K562 (cell line): ENCODE data around the gene H3-3A. TPM values are rescaled to one million over a fixed set of nuclear protein-coding genes. Genes with fewer than 3 reads are reported as not detected.

ENCODE experiments used
- CSDE1 ChIP-seq, 2 experiments: fragments of 450-650 bp; IDR thresholded peaks; 2 replicates each; pipeline ENCODE4 v1.6.1; 2016; ENCODE audit warnings: mild to moderate bottlenecking in 1 of 2
- CXXC5 ChIP-seq: fragments of 250-450 bp; sonication (Bioruptor Pico); IDR thresholded peaks from 2 replicates; pipeline ENCODE4 v1.8.0; 2022; ENCODE audit warnings: inconsistent platforms, mild to moderate bottlenecking, moderate library complexity
- HSF4 ChIP-seq: fragments of 250-450 bp; sonication (Bioruptor Pico); IDR thresholded peaks from 2 replicates; pipeline ENCODE4 v2.1.2; 2022; ENCODE audit warnings: mild to moderate bottlenecking, moderate library complexity, borderline replicate concordance
- KDM2B ChIP-seq: fragments of 250-450 bp; sonication (Bioruptor Pico); IDR thresholded peaks from 2 replicates; pipeline ENCODE4 v1.8.0; 2021; ENCODE audit warnings: mild to moderate bottlenecking, moderate library complexity
- NR3C1 ChIP-seq: sonication (generic); formaldehyde crosslinking; IDR thresholded peaks from 2 replicates; pipeline ENCODE4 v1.8.1; 2022; ENCODE audit warnings: missing genetic modification reagents
- PHF20 ChIP-seq: fragments of 450-650 bp; IDR thresholded peaks from 2 replicates; pipeline ENCODE4 v1.6.1; 2018; ENCODE audit not compliant: partially characterized antibody
- POU5F1 ChIP-seq: fragments of 150-350 bp; IDR thresholded peaks from 2 replicates; pipeline ENCODE4 v1.6.1; 2014; ENCODE audit warnings: borderline replicate concordance, low read length, low read depth, mild to moderate bottlenecking; ENCODE audit not compliant: partially characterized antibody
- SAFB2 ChIP-seq: fragments of 200-400 bp; formaldehyde crosslinking; IDR thresholded peaks from 2 replicates; pipeline ENCODE4 v1.6.1; 2018; ENCODE audit warnings: borderline replicate concordance, low read length, low read depth, moderate library complexity; ENCODE audit not compliant: severe bottlenecking
- SNIP1 ChIP-seq: fragments of 450-650 bp; IDR thresholded peaks from 2 replicates; pipeline ENCODE4 v1.7.1; 2017; ENCODE audit warnings: low read depth, mild to moderate bottlenecking
- TOE1 ChIP-seq, 2 experiments: fragments of 450-650 bp in 1 of 2; sonication (generic) in 1 of 2; formaldehyde crosslinking in 1 of 2; IDR thresholded peaks; 2 replicates each; pipeline versions ENCODE4 v1.7.1 to v1.8.0; 2016 to 2022; ENCODE audit warnings: borderline replicate concordance in 2 of 2, mild to moderate bottlenecking in 2 of 2, antibody characterized with exemption in 1 of 2, inconsistent platforms in 1 of 2, low read depth in 1 of 2, missing genetic modification reagents in 1 of 2, moderate library complexity in 1 of 2
- ZBED1 ChIP-seq: IDR thresholded peaks from 2 replicates; pipeline ENCODE4 v1.6.1; 2014
- polyA plus RNA-seq, 8 experiments: library from polyadenylated mRNA; depleted of rRNA in 4 of 8; stranded (reverse) in 5 of 8; unstranded in 3 of 8; fragments of >200 nt; fragmentation: Nextera tagmentation in 2 of 8; fragmentation: Illumina TruSeq in 1 of 8; extraction: Ambion mirVana in 2 of 8; extraction: Trizol in 1 of 8; gene quantifications; 2 replicates each; pipeline versions ENCODE4 v1.2.1 to v1.2.3, GENCODE V29; 2011 to 2014; ENCODE audit warnings: inconsistent platforms in 1 of 8, missing spikeins in 1 of 8
- total RNA-seq, 7 experiments: library from RNA; depleted of rRNA in 6 of 7; stranded (reverse); fragments of >200 nt in 6 of 7; fragmentation: Illumina TruSeq in 2 of 7; extraction: Trizol in 2 of 7; gene quantifications; 2 replicates each; pipeline versions ENCODE4 v1.2.1 to v1.2.3, GENCODE V29; 2011 to 2021; ENCODE audit warnings: low replicate concordance in 1 of 7
- TF ChIP-seq, protein P1 (sequence below): sonication (generic); formaldehyde crosslinking; IDR thresholded peaks from 2 replicates; pipeline ENCODE4 v1.8.1; 2023; ENCODE audit warnings: missing genetic modification reagents, mild to moderate bottlenecking, borderline replicate concordance
- TF ChIP-seq, protein P2 (sequence below): fragments of 250-450 bp; sonication (Bioruptor Pico); IDR thresholded peaks from 2 replicates; pipeline ENCODE4 v1.5.0; 2020; ENCODE audit warnings: mild to moderate bottlenecking
- TF ChIP-seq, protein P3 (sequence below): fragments of 200-800 bp; sonication (Bioruptor generic); IDR thresholded peaks from 2 replicates; pipeline ENCODE4 v1.6.1; 2016; ENCODE audit warnings: missing genetic modification characterization, missing compliant biosample characterization
- TF ChIP-seq, protein P4 (sequence below): fragments of 250-450 bp; sonication (Bioruptor Pico); IDR thresholded peaks from 2 replicates; pipeline ENCODE4 v1.5.0; 2021

The H3-3A gene
- total and polyA plus RNA-seq, 9 of the 15 experiments (the other 6 are each of a cell fraction or from before 2014, with no cell fraction given): 426 to 1,083 (median 591) TPM

DNA sequence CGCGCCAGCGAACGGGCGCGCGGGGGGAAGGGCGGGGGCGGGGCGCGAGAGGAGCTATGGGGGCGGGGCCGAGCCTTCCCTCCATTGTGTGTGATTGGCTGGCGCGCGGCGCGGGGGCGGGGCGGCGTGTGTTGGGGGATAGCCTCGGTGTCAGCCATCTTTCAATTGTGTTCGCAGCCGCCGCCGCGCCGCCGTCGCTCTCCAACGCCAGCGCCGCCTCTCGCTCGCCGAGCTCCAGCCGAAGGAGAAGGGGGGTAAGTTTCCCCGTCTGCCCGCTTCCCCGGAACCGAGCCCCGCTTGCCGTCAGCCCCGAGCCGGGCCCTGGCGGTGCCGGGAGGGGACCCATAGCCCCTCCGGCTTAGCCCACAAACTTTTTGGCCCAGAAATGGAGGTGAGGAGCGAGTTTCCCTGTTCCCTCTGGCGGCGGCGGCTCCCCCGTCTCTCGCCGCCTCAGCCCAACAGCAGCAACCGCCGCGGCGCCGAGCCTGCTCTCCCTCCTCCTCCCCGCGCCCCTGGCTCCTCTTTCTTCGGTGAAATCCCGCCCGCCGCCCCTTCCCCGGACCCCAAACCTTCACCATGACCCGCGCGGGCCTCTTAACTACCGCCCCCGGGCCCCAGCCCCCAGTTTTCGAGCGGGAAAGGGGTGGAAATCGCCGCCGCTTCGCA, at the start of gene H3-3A (continued):
- TF ChIP-seq, protein P1, sequence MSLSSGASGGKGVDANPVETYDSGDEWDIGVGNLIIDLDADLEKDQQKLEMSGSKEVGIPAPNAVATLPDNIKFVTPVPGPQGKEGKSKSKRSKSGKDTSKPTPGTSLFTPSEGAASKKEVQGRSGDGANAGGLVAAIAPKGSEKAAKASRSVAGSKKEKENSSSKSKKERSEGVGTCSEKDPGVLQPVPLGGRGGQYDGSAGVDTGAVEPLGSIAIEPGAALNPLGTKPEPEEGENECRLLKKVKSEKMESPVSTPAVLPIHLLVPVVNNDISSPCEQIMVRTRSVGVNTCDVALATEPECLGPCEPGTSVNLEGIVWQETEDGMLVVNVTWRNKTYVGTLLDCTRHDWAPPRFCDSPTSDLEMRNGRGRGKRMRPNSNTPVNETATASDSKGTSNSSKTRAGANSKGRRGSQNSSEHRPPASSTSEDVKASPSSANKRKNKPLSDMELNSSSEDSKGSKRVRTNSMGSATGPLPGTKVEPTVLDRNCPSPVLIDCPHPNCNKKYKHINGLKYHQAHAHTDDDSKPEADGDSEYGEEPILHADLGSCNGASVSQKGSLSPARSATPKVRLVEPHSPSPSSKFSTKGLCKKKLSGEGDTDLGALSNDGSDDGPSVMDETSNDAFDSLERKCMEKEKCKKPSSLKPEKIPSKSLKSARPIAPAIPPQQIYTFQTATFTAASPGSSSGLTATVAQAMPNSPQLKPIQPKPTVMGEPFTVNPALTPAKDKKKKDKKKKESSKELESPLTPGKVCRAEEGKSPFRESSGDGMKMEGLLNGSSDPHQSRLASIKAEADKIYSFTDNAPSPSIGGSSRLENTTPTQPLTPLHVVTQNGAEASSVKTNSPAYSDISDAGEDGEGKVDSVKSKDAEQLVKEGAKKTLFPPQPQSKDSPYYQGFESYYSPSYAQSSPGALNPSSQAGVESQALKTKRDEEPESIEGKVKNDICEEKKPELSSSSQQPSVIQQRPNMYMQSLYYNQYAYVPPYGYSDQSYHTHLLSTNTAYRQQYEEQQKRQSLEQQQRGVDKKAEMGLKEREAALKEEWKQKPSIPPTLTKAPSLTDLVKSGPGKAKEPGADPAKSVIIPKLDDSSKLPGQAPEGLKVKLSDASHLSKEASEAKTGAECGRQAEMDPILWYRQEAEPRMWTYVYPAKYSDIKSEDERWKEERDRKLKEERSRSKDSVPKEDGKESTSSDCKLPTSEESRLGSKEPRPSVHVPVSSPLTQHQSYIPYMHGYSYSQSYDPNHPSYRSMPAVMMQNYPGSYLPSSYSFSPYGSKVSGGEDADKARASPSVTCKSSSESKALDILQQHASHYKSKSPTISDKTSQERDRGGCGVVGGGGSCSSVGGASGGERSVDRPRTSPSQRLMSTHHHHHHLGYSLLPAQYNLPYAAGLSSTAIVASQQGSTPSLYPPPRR (CRISPR knock-in tag): no peak
- no peak for TF ChIP-seq NR3C1 (CRISPR knock-in tag)
- TF ChIP-seq TOE1 (IDR thresholded peaks at IDR 0.05; ENCODE audit: borderline replicate concordance): peak; percentile 58; the same call in 1 of the 2 replicates
- TF ChIP-seq TOE1 (CRISPR knock-in tag; IDR thresholded peaks at IDR 0.05; ENCODE audit: borderline replicate concordance, low read depth): no peak
- TF ChIP-seq CXXC5 (CRISPR knock-in tag): peak; percentile 68
- TF ChIP-seq POU5F1: no peak
- peak; percentile 43 for TF ChIP-seq PHF20
- no peak for TF ChIP-seq SAFB2
- 0 out of 2 replicates have a peak, but pooled peaks have one; percentile 78 for TF ChIP-seq KDM2B (CRISPR knock-in tag)
- TF ChIP-seq CSDE1 (IDR thresholded peaks at IDR 0.05): no peak
- TF ChIP-seq, protein P2, sequence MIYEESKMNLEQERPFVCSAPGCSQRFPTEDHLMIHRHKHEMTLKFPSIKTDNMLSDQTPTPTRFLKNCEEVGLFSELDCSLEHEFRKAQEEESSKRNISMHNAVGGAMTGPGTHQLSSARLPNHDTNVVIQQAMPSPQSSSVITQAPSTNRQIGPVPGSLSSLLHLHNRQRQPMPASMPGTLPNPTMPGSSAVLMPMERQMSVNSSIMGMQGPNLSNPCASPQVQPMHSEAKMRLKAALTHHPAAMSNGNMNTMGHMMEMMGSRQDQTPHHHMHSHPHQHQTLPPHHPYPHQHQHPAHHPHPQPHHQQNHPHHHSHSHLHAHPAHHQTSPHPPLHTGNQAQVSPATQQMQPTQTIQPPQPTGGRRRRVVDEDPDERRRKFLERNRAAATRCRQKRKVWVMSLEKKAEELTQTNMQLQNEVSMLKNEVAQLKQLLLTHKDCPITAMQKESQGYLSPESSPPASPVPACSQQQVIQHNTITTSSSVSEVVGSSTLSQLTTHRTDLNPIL: no peak
- TF ChIP-seq HSF4 (CRISPR knock-in tag): no peak
- TF ChIP-seq SNIP1: no peak
- TF ChIP-seq, protein P3, sequence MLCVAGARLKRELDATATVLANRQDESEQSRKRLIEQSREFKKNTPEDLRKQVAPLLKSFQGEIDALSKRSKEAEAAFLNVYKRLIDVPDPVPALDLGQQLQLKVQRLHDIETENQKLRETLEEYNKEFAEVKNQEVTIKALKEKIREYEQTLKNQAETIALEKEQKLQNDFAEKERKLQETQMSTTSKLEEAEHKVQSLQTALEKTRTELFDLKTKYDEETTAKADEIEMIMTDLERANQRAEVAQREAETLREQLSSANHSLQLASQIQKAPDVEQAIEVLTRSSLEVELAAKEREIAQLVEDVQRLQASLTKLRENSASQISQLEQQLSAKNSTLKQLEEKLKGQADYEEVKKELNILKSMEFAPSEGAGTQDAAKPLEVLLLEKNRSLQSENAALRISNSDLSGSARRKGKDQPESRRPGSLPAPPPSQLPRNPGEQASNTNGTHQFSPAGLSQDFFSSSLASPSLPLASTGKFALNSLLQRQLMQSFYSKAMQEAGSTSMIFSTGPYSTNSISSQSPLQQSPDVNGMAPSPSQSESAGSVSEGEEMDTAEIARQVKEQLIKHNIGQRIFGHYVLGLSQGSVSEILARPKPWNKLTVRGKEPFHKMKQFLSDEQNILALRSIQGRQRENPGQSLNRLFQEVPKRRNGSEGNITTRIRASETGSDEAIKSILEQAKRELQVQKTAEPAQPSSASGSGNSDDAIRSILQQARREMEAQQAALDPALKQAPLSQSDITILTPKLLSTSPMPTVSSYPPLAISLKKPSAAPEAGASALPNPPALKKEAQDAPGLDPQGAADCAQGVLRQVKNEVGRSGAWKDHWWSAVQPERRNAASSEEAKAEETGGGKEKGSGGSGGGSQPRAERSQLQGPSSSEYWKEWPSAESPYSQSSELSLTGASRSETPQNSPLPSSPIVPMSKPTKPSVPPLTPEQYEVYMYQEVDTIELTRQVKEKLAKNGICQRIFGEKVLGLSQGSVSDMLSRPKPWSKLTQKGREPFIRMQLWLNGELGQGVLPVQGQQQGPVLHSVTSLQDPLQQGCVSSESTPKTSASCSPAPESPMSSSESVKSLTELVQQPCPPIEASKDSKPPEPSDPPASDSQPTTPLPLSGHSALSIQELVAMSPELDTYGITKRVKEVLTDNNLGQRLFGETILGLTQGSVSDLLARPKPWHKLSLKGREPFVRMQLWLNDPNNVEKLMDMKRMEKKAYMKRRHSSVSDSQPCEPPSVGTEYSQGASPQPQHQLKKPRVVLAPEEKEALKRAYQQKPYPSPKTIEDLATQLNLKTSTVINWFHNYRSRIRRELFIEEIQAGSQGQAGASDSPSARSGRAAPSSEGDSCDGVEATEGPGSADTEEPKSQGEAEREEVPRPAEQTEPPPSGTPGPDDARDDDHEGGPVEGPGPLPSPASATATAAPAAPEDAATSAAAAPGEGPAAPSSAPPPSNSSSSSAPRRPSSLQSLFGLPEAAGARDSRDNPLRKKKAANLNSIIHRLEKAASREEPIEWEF (CRISPR knock-in tag): no peak
- peak; percentile 70; the same call in 1 of the 2 replicates for TF ChIP-seq ZBED1
- TF ChIP-seq, protein P4, sequence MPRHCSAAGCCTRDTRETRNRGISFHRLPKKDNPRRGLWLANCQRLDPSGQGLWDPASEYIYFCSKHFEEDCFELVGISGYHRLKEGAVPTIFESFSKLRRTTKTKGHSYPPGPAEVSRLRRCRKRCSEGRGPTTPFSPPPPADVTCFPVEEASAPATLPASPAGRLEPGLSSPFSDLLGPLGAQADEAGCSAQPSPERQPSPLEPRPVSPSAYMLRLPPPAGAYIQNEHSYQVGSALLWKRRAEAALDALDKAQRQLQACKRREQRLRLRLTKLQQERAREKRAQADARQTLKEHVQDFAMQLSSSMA (CRISPR knock-in tag): 0 out of 2 replicates have a peak, but pooled peaks have one; percentile 55
